Measurements from ENCODE around the gene NFIA. TPM values are rescaled to one million over a fixed set of nuclear protein-coding genes. Genes with fewer than 3 reads are reported as not detected.

The NFIA gene
- total and polyA plus RNA-seq, 2 donors (not counting 1 experiment from before 2014, with no cell fraction given), result 5.4 to 11.0 TPM

- TF ChIP-seq EZH2 (IDR thresholded peaks at IDR 0.05; ENCODE audit: low read length, missing control alignments) (no peak), CTCF (conservative IDR thresholded peaks at IDR 0.05 in 1 of 2, IDR thresholded peaks at IDR 0.05 in 1 of 2; ENCODE audit: low read depth in 1 of 2, low read length in 2 of 2) (no peak)
- DNase-seq (ENCODE audit: low read depth in 2 of 2), result no peak
Measured at GRCh38 chr1:61389926-61390845, 307.8 kb downstream of the NFIA start.

GRCh38 chr1:61391730-61392129 lies 309.4 kb downstream of the NFIA start:
- TF ChIP-seq CTCF (conservative IDR thresholded peaks at IDR 0.05 in 1 of 2, IDR thresholded peaks at IDR 0.05 in 1 of 2; ENCODE audit: low read depth in 1 of 2, low read length in 2 of 2) (no peak), EZH2 (IDR thresholded peaks at IDR 0.05; ENCODE audit: low read length, missing control alignments) (no peak)
- DNase-seq (ENCODE audit: low read depth in 2 of 2), result no peak
- Histone ChIP-seq H3K9ac (ENCODE audit: insufficient read depth, low read length) (no peak overlapping the region), H3K27ac (ENCODE audit: insufficient read depth, low read length) (no peak overlapping the region), H4K20me1 (ENCODE audit: control insufficient read depth, extremely low read depth, insufficient read depth, low read length) (no peaks in the 10 kb centered on the region), H3K4me2 (ENCODE audit: extremely low read depth, insufficient read depth, low read length) (no peak overlapping the region), H3K79me2 (ENCODE audit: control insufficient read depth, insufficient read depth, low read length) (no peaks in the 10 kb centered on the region), H3K9me3 (ENCODE audit: control insufficient read depth, insufficient read depth, low read depth, low read length) (no peaks in the 10 kb centered on the region), H3K4me1 (ENCODE audit: control insufficient read depth, extremely low read depth, insufficient read depth, low read length) (no peaks in the 10 kb centered on the region), H3K27me3 (ENCODE audit: control insufficient read depth, insufficient read depth, low read length) (no peaks in the 10 kb centered on the region), H2AFZ (ENCODE audit: low read length) (no peak overlapping the region), H3K36me3 (ENCODE audit: control insufficient read depth, insufficient read depth, low read length) (no peaks in the 10 kb centered on the region), H3K4me3 (replicated peaks in 1 of 4; ENCODE audit: control extremely low read depth in 1 of 4, insufficient read depth in 1 of 4, low read depth in 3 of 4, low read length in 4 of 4) (no peak overlapping the region)

More at GRCh38 chr1:61389926-61390845, 307.8 kb downstream of the NFIA start:
- no peaks in the 10 kb centered on the region for H3K9me3 ChIP-seq (ENCODE audit: control insufficient read depth, insufficient read depth, low read depth, low read length)
- H2AFZ ChIP-seq (ENCODE audit: low read length), result no peak overlapping the region
- no peak overlapping the region for H3K4me3 ChIP-seq (replicated peaks in 1 of 4; ENCODE audit: control extremely low read depth in 1 of 4, insufficient read depth in 1 of 4, low read depth in 3 of 4, low read length in 4 of 4)
- no peak overlapping the region for H3K4me2 ChIP-seq (ENCODE audit: extremely low read depth, insufficient read depth, low read length)
- no peaks in the 10 kb centered on the region for H3K27me3 ChIP-seq (ENCODE audit: control insufficient read depth, insufficient read depth, low read length)
- no peaks in the 10 kb centered on the region for H3K79me2 ChIP-seq (ENCODE audit: control insufficient read depth, insufficient read depth, low read length)
- H4K20me1 ChIP-seq (ENCODE audit: control insufficient read depth, extremely low read depth, insufficient read depth, low read length), result no peaks in the 10 kb centered on the region
- no peaks in the 10 kb centered on the region for H3K36me3 ChIP-seq (ENCODE audit: control insufficient read depth, insufficient read depth, low read length)
- no peak overlapping the region for H3K27ac ChIP-seq (ENCODE audit: insufficient read depth, low read length)
- H3K9ac ChIP-seq (ENCODE audit: insufficient read depth, low read length), result no peak overlapping the region
- no peaks in the 10 kb centered on the region for H3K4me1 ChIP-seq (ENCODE audit: control insufficient read depth, extremely low read depth, insufficient read depth, low read length)

GRCh38 chr1:61392409-61393242 lies 310.3 kb downstream of the NFIA start:
- DNase-seq (ENCODE audit: low read depth in 2 of 2), result no peak
- H3K9ac ChIP-seq (ENCODE audit: insufficient read depth, low read length), result no peak overlapping the region
- H3K36me3 ChIP-seq (ENCODE audit: control insufficient read depth, insufficient read depth, low read length), result no peaks in the 10 kb centered on the region
- no peaks in the 10 kb centered on the region for H4K20me1 ChIP-seq (ENCODE audit: control insufficient read depth, extremely low read depth, insufficient read depth, low read length)
- no peaks in the 10 kb centered on the region for H3K79me2 ChIP-seq (ENCODE audit: control insufficient read depth, insufficient read depth, low read length)
- no peak overlapping the region for H3K4me2 ChIP-seq (ENCODE audit: extremely low read depth, insufficient read depth, low read length)
- H3K27ac ChIP-seq (ENCODE audit: insufficient read depth, low read length), result no peak overlapping the region
- no peak overlapping the region for H3K4me3 ChIP-seq (replicated peaks in 1 of 4; ENCODE audit: control extremely low read depth in 1 of 4, insufficient read depth in 1 of 4, low read depth in 3 of 4, low read length in 4 of 4)
- H2AFZ ChIP-seq (ENCODE audit: low read length), result no peak overlapping the region
- no peaks in the 10 kb centered on the region for H3K4me1 ChIP-seq (ENCODE audit: control insufficient read depth, extremely low read depth, insufficient read depth, low read length)
- TF ChIP-seq CTCF (conservative IDR thresholded peaks at IDR 0.05 in 1 of 2, IDR thresholded peaks at IDR 0.05 in 1 of 2; ENCODE audit: low read depth in 1 of 2, low read length in 2 of 2) (no peak), EZH2 (IDR thresholded peaks at IDR 0.05; ENCODE audit: low read length, missing control alignments) (no peak)
- H3K27me3 ChIP-seq (ENCODE audit: control insufficient read depth, insufficient read depth, low read length), result no peaks in the 10 kb centered on the region
- H3K9me3 ChIP-seq (ENCODE audit: control insufficient read depth, insufficient read depth, low read depth, low read length), result no peaks in the 10 kb centered on the region

Data from fibroblast of lung (primary cell).